ENCODE data around the gene XIRP1. TPM values are rescaled to one million over a fixed set of nuclear protein-coding genes. Genes with fewer than 3 reads are reported as not detected.

Gene XIRP1
- total RNA-seq, 2 donors from 2014 or later, result 0.99 to 17.2 TPM

DNA sequence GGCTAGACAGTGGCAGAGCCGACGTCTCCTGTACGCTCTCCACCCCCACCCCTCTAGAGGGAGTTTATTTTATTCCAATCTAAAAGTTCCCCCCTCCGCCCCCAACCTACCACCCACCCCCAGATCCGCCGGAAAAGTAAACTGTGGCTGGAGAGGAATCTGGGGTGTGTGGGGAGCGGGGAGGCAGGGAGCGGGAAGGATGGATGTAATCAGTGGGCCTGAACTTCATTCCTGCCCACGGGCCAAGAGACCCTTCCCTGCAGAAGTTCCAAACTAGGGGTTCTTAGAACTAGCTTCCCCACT is 38.5 kb downstream of the XIRP1 start:
- H3K36me3 Mint-ChIP-seq (ENCODE audit: low read depth), result peaks cover 50% of the 10 kb centered on the region
- no peak for ATAC-seq (replicated peaks)
- H3K27ac Mint-ChIP-seq, result peak overlapping the region; percentile 89
- H3K9me3 Mint-ChIP-seq, result no peaks in the 10 kb centered on the region
- peaks cover 33% of the 10 kb centered on the region for H3K4me1 Mint-ChIP-seq
- no peaks in the 10 kb centered on the region for H3K27me3 Mint-ChIP-seq
- peak overlapping the region; percentile 87 for H3K4me3 Mint-ChIP-seq

GRCh38 chr3:39150803-39151631 is 41.4 kb downstream of the XIRP1 start:
- Mint-ChIP-seq H3K27me3 (no peaks in the 10 kb centered on the region), H3K4me3 (peak overlapping the region; percentile 98), H3K36me3 (ENCODE audit: low read depth) (peaks cover 80% of the 10 kb centered on the region), H3K9me3 (no peaks in the 10 kb centered on the region), H3K4me1 (peaks cover 57% of the 10 kb centered on the region), H3K27ac (peak overlapping the region; percentile 100)
- ATAC-seq (replicated peaks), result peak; percentile 18

GRCh38 chr3:39150148-39150802 is 42.1 kb downstream of the XIRP1 start:
- Mint-ChIP-seq H3K27ac (peak overlapping the region; percentile 100), H3K4me1 (peaks cover 56% of the 10 kb centered on the region), H3K4me3 (peak overlapping the region; percentile 98), H3K36me3 (ENCODE audit: low read depth) (peaks cover 87% of the 10 kb centered on the region), H3K27me3 (no peaks in the 10 kb centered on the region), H3K9me3 (no peaks in the 10 kb centered on the region)
- no peak for ATAC-seq (replicated peaks)

GRCh38 chr3:39149498-39150147 is 42.8 kb downstream of the XIRP1 start:
- Mint-ChIP-seq H3K36me3 (ENCODE audit: low read depth) (peaks cover 93% of the 10 kb centered on the region), H3K4me1 (peaks cover 59% of the 10 kb centered on the region), H3K27me3 (no peaks in the 10 kb centered on the region), H3K4me3 (peak overlapping the region; percentile 98), H3K9me3 (no peaks in the 10 kb centered on the region), H3K27ac (peak overlapping the region; percentile 100)
- ATAC-seq (replicated peaks), result no peak

DNA sequence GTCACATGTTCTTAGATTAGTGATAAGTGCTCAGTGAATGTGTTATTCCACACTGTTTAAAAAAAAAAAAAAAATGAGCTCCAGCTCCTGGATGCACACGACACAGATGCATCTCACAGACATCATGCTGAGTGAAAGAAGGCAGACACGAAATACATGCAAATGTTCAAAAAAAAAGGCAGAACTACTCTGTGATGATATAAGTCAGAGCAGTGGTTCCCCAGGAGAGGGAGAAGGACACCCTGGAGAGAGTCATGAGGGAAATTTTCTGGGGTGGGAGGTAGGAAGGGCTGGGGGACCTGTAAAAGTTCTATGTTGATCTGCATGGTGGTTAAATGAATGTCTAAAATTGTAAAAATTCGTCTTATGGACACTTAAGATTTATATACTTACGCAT is 43.3 kb downstream of the XIRP1 start:
- H3K27me3 Mint-ChIP-seq, result no peaks in the 10 kb centered on the region
- H3K36me3 Mint-ChIP-seq (ENCODE audit: low read depth), result peaks cover 93% of the 10 kb centered on the region
- no peaks in the 10 kb centered on the region for H3K9me3 Mint-ChIP-seq
- peak overlapping the region; percentile 100 for H3K27ac Mint-ChIP-seq
- ATAC-seq (replicated peaks), result no peak
- H3K4me3 Mint-ChIP-seq, result peak overlapping the region; percentile 98
- peaks cover 63% of the 10 kb centered on the region for H3K4me1 Mint-ChIP-seq

DNA sequence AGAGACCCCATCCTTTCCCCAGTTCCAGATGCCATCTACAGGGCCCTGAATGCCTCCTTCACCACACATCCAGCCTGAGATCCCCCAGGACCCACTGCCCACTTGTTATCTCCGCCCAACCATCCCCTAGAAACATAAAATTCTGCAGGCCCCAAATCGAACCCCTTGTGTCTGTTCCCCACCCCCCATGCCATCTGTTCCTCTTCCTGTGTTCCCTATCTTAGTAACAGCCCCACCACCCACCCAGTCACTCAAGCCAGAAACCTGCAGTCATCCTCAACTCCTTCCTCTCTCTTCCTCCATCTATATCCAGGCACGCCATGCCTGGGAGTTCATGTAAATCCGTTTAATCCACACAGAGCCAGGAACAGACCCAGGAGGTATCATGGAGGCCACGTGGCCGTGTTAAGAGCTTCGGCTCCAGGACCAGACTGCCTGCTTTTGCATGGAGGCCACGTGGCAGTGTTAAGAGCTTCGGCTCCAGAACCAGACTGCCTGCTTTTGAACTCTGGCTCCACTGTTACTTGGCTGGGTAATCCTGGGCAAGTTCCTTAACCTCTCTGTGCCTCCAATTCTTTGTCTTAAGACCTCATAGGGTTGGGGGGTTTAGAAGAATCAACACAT is 43.8 kb downstream of the XIRP1 start:
- Mint-ChIP-seq H3K4me1 (peaks cover 64% of the 10 kb centered on the region), H3K27me3 (no peaks in the 10 kb centered on the region), H3K4me3 (peak overlapping the region; percentile 98), H3K27ac (peak overlapping the region; percentile 100), H3K9me3 (no peaks in the 10 kb centered on the region), H3K36me3 (ENCODE audit: low read depth) (peaks cover 93% of the 10 kb centered on the region)
- no peak for ATAC-seq (replicated peaks)

- Mint-ChIP-seq H3K27me3 (no peaks in the 10 kb centered on the region), H3K4me1 (peaks cover 67% of the 10 kb centered on the region), H3K36me3 (ENCODE audit: low read depth) (peaks cover 100% of the 10 kb centered on the region), H3K27ac (peak overlapping the region; percentile 100), H3K9me3 (no peaks in the 10 kb centered on the region), H3K4me3 (peak overlapping the region; percentile 98)
- ATAC-seq (replicated peaks), result no peak
Observed at GRCh38 chr3:39147711-39148434, 44.5 kb downstream of the XIRP1 start.

DNA sequence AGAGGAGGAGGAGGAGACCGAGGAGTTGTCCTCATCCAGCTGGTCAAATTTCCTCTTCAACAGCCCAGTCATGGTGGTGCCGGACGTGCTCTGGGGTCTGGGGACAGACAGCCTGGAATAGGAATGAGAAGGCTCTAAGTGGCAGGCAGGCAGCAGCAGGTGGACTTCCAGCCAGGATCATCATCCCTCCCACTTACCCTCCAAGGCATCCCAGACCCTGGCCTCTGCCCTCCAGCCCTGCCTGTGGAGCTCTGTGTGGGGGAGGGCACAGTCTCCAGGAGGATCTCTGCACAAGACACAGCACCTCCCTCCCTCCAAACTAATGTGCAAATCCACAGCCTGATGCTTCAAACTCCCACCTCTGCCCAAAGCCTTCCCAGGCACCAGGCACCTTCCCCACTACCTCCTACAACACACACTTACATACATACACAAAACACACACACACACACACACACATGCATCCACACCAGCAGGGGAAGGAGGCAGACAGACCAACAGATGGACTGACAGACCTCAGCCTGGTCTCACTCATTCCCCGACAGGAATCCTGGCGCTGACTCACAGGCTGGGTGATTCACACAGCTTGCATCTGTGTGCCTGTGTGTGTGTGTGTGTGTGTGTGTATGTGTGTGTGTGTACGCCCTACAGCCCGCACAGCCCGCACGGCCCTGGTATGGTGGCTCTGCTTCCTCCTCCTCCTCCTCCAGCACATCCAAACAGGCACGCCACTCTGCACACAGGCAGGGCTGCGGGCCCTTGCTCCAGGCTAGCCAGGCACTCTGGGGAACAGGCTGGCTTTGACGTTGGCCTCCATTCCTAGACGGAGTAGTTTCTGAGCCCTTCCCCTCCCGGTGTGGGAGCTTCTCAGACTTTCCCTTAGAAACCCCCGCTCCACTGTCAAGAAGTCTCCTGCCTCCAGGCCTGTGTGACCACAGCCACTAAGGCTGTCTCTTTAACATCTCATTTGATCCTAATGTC is 45.5 kb downstream of the XIRP1 start:
- Mint-ChIP-seq H3K9me3 (no peaks in the 10 kb centered on the region), H3K4me1 (peaks cover 66% of the 10 kb centered on the region), H3K27me3 (no peaks in the 10 kb centered on the region), H3K4me3 (peak overlapping the region; percentile 98), H3K36me3 (ENCODE audit: low read depth) (peaks cover 100% of the 10 kb centered on the region), H3K27ac (peak overlapping the region; percentile 100)
- ATAC-seq (replicated peaks), result peak; percentile 58

- Mint-ChIP-seq H3K27me3 (no peaks in the 10 kb centered on the region), H3K9me3 (no peaks in the 10 kb centered on the region), H3K4me1 (peaks cover 72% of the 10 kb centered on the region), H3K4me3 (peak overlapping the region; percentile 98), H3K27ac (peak overlapping the region; percentile 100), H3K36me3 (ENCODE audit: low read depth) (peaks cover 100% of the 10 kb centered on the region)
- ATAC-seq (replicated peaks), result no peak
Observed at GRCh38 chr3:39146083-39146501, 46.3 kb downstream of the XIRP1 start.

DNA sequence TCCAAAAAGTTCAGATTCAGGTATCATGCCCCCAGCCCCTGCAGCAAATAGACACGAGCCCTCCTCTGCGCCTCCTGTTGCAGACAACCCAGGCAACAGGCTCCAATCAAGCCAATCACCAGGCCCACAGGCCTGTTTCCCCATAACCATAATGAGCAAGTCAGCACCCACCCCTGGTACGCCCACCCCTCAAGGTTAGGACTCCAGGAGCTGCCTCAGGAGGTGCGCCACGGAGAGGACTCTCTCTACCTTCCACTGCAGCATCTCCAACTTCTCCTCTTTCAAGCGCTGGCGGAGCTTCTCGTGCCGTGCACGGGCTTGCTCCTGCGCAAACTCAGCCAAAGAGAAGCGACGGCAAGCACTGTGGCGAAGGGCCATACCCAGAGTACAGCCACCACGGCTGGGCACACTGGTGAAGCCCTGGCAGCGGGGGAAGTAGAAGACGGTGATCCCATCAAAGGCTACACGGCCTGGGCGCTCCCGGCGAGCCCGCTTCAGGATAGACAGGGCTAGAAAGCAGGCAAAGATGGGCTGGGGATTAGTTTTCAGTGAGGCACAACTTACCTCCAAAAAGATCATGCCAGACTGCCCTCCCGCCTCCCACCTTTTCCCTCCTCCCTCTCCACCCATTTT is 47.5 kb downstream of the XIRP1 start:
- Mint-ChIP-seq H3K4me3 (peak overlapping the region; percentile 98), H3K27me3 (no peaks in the 10 kb centered on the region), H3K4me1 (peaks cover 74% of the 10 kb centered on the region), H3K9me3 (no peaks in the 10 kb centered on the region), H3K36me3 (ENCODE audit: low read depth) (peaks cover 100% of the 10 kb centered on the region), H3K27ac (peak overlapping the region; percentile 10)
- no peak for ATAC-seq (replicated peaks)

GRCh38 chr3:39144095-39144747 is 48.2 kb downstream of the XIRP1 start:
- Mint-ChIP-seq H3K27me3 (no peaks in the 10 kb centered on the region), H3K36me3 (ENCODE audit: low read depth) (peaks cover 98% of the 10 kb centered on the region), H3K4me1 (peaks cover 74% of the 10 kb centered on the region), H3K9me3 (no peaks in the 10 kb centered on the region), H3K27ac (peak overlapping the region; percentile 10), H3K4me3 (peak overlapping the region; percentile 98)
- ATAC-seq (replicated peaks), result no peak

- Mint-ChIP-seq H3K27ac (peak overlapping the region; percentile 78), H3K9me3 (no peaks in the 10 kb centered on the region), H3K36me3 (ENCODE audit: low read depth) (peaks cover 97% of the 10 kb centered on the region), H3K4me3 (peak overlapping the region; percentile 98), H3K27me3 (no peaks in the 10 kb centered on the region), H3K4me1 (peaks cover 74% of the 10 kb centered on the region)
- ATAC-seq (replicated peaks), result no peak
Observed at GRCh38 chr3:39143051-39143885, 49.1 kb downstream of the XIRP1 start.

All from activated T-helper 17 cell treated with anti-CD3 and anti-CD28 coated beads, Interleukin-2, amount 50 U/mL, for 72 hours (primary cell).